AG09309 (cell line): ENCODE data around the gene PCDH9.

Experiments
- DNase-seq: peaks from one replicate; pipeline ENCODE4 v3.0.0-alpha.2; 2010; ENCODE audit warnings: low read depth
- H3K4me3 ChIP-seq: 2 replicates; pipeline ENCODE4 v1.5.1; 2011; ENCODE audit warnings: mild to moderate bottlenecking, low read depth, low read length, moderate library complexity; ENCODE audit not compliant: control insufficient read depth
- TF ChIP-seq, protein P1 (sequence below): IDR thresholded peaks from 2 replicates; pipeline ENCODE4 v1.5.1; 2011; ENCODE audit warnings: mild to moderate bottlenecking, low read depth, low read length, inconsistent platforms; ENCODE audit not compliant: insufficient read depth, control insufficient read depth; ENCODE audit errors: missing control alignments

Gene PCDH9

DNA sequence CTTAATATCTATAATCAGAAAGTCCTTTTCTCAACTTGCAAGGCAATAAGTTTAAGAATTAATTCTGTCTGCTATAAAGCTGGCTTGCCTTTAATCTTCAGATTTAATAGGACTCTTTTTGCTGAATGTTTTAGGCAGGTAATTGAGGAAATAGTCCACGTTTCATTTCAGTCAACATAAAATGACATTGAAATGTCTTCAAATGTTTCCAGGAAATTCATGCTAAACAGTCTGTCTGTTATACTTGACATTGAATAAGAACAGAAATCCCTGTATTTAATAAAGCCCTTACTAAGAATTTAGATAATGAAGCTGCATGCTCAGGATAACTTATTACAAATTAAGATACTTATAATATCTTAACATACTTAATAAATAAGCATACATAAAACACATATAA is 84.2 kb downstream of the PCDH9 start:
- TF ChIP-seq, protein P1, sequence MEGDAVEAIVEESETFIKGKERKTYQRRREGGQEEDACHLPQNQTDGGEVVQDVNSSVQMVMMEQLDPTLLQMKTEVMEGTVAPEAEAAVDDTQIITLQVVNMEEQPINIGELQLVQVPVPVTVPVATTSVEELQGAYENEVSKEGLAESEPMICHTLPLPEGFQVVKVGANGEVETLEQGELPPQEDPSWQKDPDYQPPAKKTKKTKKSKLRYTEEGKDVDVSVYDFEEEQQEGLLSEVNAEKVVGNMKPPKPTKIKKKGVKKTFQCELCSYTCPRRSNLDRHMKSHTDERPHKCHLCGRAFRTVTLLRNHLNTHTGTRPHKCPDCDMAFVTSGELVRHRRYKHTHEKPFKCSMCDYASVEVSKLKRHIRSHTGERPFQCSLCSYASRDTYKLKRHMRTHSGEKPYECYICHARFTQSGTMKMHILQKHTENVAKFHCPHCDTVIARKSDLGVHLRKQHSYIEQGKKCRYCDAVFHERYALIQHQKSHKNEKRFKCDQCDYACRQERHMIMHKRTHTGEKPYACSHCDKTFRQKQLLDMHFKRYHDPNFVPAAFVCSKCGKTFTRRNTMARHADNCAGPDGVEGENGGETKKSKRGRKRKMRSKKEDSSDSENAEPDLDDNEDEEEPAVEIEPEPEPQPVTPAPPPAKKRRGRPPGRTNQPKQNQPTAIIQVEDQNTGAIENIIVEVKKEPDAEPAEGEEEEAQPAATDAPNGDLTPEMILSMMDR = no peak
- no peak overlapping the region for H3K4me3 ChIP-seq
- no peak for DNase-seq

DNA sequence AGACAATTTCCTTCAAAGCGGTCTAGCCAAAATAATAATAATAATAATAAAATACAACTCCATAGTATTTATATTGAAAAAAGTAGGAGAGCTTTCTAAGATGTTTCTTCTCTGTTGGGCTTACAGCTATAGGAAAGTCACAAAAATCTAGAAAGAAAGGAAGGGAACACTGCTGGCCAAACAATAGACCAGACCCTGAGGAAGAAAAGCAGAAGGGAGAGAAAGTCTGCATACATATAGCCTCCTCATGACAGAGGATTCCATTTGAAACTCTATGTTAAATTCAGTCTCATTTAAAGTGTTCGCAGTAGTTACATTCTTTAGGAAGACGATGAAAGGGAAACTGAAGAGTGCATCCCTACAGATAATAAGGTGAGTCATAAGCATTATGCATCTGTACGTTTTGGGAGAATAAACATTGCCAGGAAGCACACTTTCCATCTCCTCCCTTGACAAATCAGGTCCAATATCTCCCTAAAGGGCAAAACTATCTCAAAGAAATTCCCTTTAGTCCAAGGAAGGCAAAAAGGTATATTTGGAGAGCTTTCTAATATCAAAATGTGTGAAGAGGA is 86.5 kb downstream of the PCDH9 start:
- no peak overlapping the region for H3K4me3 ChIP-seq
- no peak for DNase-seq
- TF ChIP-seq, protein P1 = no peak

DNA sequence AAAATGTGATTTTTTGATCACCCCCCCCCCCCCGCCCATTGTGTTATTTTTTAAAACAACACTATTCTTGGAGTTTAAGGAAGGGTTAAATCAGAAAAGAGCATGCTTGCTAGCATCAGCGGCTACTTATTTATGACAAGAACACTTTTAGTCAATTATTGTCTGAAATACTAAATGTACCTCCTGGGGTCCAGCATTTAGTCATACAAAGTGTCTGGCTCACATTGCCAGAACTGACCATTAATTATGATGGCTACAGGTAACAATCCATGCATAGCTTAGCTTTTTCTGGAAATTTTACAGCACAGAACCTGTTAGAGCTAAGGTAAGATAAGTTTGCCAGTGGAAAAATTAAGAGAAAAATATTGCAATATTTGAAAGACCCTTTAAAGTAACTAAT is 90.1 kb downstream of the PCDH9 start:
- no peak for DNase-seq
- H3K4me3 ChIP-seq = no peak overlapping the region
- TF ChIP-seq, protein P1 = no peak

DNA sequence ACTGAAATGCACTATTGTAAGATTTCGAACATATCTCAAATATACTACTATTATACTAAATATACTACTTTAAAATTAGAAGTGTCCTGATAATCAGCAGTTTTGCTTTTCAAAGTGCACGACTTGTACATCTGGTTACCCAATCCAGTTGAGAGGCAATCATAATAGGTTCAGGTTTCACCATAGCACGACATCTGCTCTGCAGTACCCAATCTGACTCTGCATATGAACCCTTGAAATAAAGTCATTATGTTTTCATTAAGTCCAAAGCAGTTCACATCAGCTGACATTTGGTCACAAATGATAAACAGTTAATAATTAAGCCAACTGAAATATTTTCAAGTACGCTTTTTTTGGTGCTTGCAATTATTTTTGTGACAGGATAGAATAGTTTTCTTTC is 90.6 kb downstream of the PCDH9 start:
- no peak for DNase-seq
- TF ChIP-seq, protein P1 = no peak
- H3K4me3 ChIP-seq = no peak overlapping the region

DNA sequence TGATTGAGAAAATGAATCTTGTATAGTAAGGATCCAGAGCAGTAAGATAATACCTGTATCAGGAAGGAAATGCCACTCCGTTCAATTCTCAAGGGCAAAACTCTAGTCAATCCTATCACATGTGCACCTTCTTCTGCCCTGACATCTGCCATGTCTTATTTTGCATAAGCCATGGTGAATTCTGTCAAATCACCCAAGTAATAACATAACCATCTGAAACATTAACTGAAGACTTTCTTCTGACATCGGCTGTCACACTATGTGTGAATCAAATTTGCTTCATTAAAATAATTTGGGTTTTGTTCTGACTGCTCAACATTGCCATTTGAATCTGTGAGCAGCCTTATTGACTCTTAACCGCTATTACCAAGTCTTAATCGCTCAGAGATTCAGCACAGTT is 91.2 kb downstream of the PCDH9 start:
- no peak overlapping the region for H3K4me3 ChIP-seq
- no peak for DNase-seq
- TF ChIP-seq, protein P1 = no peak

DNA sequence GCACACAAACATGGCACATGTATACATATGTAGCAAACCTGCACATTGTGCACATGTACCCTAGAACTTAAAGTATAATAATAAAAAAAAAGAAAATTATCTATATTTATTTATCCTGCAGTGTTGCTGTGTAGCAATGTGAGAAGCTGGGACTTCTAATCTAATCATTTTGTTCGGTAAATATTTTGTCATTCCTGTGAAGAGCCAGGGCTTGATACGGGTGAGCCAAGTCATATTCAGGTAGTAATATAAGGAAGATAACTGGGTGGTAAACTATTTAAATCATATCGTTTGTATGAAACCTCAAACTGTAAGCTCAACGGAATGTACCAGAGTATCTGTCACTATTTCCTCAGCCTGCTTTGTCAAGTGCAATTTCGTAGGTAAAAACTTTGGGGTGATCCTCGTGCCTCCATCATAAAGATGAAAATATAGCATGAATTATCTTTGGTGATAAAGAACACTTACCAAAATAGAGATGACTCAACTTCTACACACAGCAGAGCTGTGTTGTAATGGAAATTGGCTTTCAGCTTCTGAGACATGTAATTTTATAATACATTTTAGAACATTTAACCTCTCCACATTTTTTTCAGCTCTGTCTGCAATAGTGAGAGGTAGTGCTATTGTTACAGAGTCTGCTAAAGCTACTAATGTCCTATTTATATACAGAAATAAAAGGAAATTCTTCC is 92.9 kb downstream of the PCDH9 start:
- H3K4me3 ChIP-seq = no peak overlapping the region
- DNase-seq = no peak
- TF ChIP-seq, protein P1 = no peak
